GM12801 (cell line): Measurements from ENCODE around the gene ADAMTS18.

Source experiments
- TF ChIP-seq, protein P1 (sequence below): IDR thresholded peaks from one replicate; pipeline ENCODE4 v1.5.1; 2011; ENCODE audit warnings: control low read depth; ENCODE audit not compliant: insufficient read length; ENCODE audit errors: extremely low read depth

ADAMTS18 gene

DNA sequence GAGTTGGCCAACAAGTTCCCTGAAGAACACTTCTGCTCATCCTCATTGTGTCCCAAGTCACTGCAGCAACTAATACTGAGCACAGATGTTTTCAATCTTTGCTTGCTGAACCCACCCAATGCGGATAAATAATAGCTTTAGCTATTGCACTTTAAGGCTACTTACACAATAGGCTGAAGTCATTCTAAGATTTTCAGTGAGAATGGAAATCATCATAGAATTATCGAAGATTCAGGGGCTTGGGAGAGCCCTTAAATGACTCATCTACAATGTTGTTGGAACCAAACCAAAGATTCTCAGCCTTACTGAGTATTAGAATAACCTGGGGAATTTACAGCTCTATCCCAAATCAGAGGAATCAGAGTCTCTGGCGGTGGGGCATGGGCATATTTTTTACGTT lies 184.4 kb downstream of the ADAMTS18 start:
- TF ChIP-seq, protein P1, sequence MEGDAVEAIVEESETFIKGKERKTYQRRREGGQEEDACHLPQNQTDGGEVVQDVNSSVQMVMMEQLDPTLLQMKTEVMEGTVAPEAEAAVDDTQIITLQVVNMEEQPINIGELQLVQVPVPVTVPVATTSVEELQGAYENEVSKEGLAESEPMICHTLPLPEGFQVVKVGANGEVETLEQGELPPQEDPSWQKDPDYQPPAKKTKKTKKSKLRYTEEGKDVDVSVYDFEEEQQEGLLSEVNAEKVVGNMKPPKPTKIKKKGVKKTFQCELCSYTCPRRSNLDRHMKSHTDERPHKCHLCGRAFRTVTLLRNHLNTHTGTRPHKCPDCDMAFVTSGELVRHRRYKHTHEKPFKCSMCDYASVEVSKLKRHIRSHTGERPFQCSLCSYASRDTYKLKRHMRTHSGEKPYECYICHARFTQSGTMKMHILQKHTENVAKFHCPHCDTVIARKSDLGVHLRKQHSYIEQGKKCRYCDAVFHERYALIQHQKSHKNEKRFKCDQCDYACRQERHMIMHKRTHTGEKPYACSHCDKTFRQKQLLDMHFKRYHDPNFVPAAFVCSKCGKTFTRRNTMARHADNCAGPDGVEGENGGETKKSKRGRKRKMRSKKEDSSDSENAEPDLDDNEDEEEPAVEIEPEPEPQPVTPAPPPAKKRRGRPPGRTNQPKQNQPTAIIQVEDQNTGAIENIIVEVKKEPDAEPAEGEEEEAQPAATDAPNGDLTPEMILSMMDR: no peak

- TF ChIP-seq, protein P1: no peak
Observed at GRCh38 chr16:77246150-77246549, 188.7 kb downstream of the ADAMTS18 start.

GRCh38 chr16:77238593-77238992 lies 196.2 kb downstream of the ADAMTS18 start:
- TF ChIP-seq, protein P1: no peak

- TF ChIP-seq, protein P1: peak; percentile 76
Observed at GRCh38 chr16:77236063-77236511, 198.7 kb downstream of the ADAMTS18 start.

DNA sequence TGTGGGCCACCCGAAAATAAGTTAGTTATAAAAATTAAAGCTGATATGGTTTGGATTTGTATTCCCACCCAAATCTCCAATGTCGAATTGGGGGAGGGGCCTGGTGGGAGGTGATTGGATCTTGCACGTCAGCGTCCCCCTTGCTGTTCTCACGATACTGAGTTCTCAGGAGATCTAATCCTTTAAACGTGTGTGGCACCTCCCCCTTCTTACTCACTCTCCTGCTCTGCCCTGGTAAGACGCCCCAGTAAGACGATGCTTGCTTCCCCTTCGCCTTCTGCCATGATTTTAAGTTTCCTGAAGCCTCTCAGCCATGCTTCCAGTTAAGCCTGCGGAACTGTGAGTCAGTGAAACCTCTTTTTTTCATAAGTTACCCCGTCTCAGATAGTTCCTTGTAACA lies 200.2 kb downstream of the ADAMTS18 start:
- TF ChIP-seq, protein P1: no peak

- TF ChIP-seq, protein P1: no peak
Observed at GRCh38 chr16:77233799-77234519, 200.9 kb downstream of the ADAMTS18 start.
